Suprapubic skin (tissue), 4 donors: ENCODE results near the gene AK3. TPM values are rescaled to one million over a fixed set of nuclear protein-coding genes. Genes with fewer than 3 reads are reported as not detected.

Source experiments
- DNase-seq, 2 donors: peaks; one replicate each; pipeline ENCODE4 v3.0.0-alpha.2; 2019; ENCODE audit warnings: low spot score in 2 of 2
- H3K27ac ChIP-seq: fragments of 200-600 bp; sonication (generic); one replicate; pipeline ENCODE4 v1.5.1; 2019
- H3K27me3 ChIP-seq: fragments of 200-600 bp; sonication (generic); one replicate; pipeline ENCODE4 v1.5.1; 2019
- H3K36me3 ChIP-seq: fragments of 200-600 bp; sonication (generic); one replicate; pipeline ENCODE4 v1.5.1; 2019
- H3K4me1 ChIP-seq: fragments of 200-600 bp; sonication (generic); one replicate; pipeline ENCODE4 v1.5.1; 2019
- H3K4me3 ChIP-seq: fragments of 200-600 bp; sonication (generic); one replicate; pipeline ENCODE4 v1.5.1; 2019; ENCODE audit warnings: mild to moderate bottlenecking
- H3K9me3 ChIP-seq: fragments of 200-600 bp; sonication (generic); one replicate; pipeline ENCODE4 v1.5.1; 2019
- CTCF ChIP-seq, 2 donors: fragments of 200-600 bp in 1 of 2; fragments of 450-650 bp in 1 of 2; sonication (generic) in 1 of 2; IDR thresholded peaks; one replicate each; pipeline ENCODE4 v1.5.1; 2016 to 2019; ENCODE audit warnings: antibody characterized with exemption in 2 of 2, mild to moderate bottlenecking in 1 of 2, moderate library complexity in 1 of 2
- EP300 ChIP-seq: sonication (generic); formaldehyde crosslinking; IDR thresholded peaks from one replicate; pipeline ENCODE4 v1.6.1; 2017; ENCODE audit warnings: antibody characterized with exemption
- POLR2A ChIP-seq, 2 donors: fragments of 450-650 bp; IDR thresholded peaks; one replicate each; pipeline ENCODE4 v1.6.1; 2017; ENCODE audit warnings: antibody characterized with exemption in 2 of 2, mild to moderate bottlenecking in 2 of 2, moderate library complexity in 2 of 2
- POLR2AphosphoS5 ChIP-seq, 3 donors: sonication (generic); formaldehyde crosslinking; IDR thresholded peaks; one replicate each; pipeline ENCODE4 v1.6.1; 2017; ENCODE audit warnings: antibody characterized with exemption in 3 of 3
- WGBS: methylation state at CpG from one replicate; pipeline ENCODE4 v1.1.5; 2018; 5-methylcytosine and 5-hydroxymethylcytosine counted together
- total RNA-seq, 4 donors: library from RNA; depleted of rRNA; stranded (reverse); fragments of >200 nt; gene quantifications; one replicate each; pipeline ENCODE4 v1.1.0, GENCODE V29; 2016

The AK3 gene
- total RNA-seq, 4 donors from 2014 or later, result 69.7 to 96.4 (median 78.6) TPM

- DNase-seq, result no peak
- Histone ChIP-seq H3K36me3 (no peaks in the 10 kb centered on the region), H3K27ac (no peak overlapping the region)
These were observed 66.2 kb downstream of the AK3 start for GRCh38 chr9:4674783-4675182.

GRCh38 chr9:4671737-4672136 is 69.3 kb downstream of the AK3 start:
- no peak for DNase-seq
- Histone ChIP-seq H3K4me1 (peaks cover 8% of the 10 kb centered on the region), H3K4me3 (no peak overlapping the region), H3K27me3 (no peaks in the 10 kb centered on the region), H3K27ac (no peak overlapping the region), H3K36me3 (no peaks in the 10 kb centered on the region), H3K9me3 (no peaks in the 10 kb centered on the region)
- WGBS, result 100% methylated on average over 1 of the region's 1 CpG
- no peak for TF ChIP-seq POLR2A (IDR thresholded peaks at IDR 0.05)

More at GRCh38 chr9:4674783-4675182, 66.2 kb downstream of the AK3 start:
- Histone ChIP-seq H3K9me3 (no peaks in the 10 kb centered on the region), H3K4me1 (peaks cover 12% of the 10 kb centered on the region), H3K27me3 (no peaks in the 10 kb centered on the region), H3K4me3 (no peak overlapping the region)
- no peak for TF ChIP-seq POLR2A (IDR thresholded peaks at IDR 0.05)
- TF ChIP-seq CTCF (IDR thresholded peaks at IDR 0.05), result no peak
- TF ChIP-seq POLR2AphosphoS5 (IDR thresholded peaks at IDR 0.05), result no peak
- no peak for TF ChIP-seq EP300

GRCh38 chr9:4670591-4670990 is 70.4 kb downstream of the AK3 start:
- no peak for TF ChIP-seq CTCF (IDR thresholded peaks at IDR 0.05)
- no peak for TF ChIP-seq POLR2AphosphoS5 (IDR thresholded peaks at IDR 0.05)
- TF ChIP-seq POLR2A (IDR thresholded peaks at IDR 0.05), result no peak
- TF ChIP-seq EP300, result no peak

GRCh38 chr9:4669890-4670289 is 71.1 kb downstream of the AK3 start:
- no peak overlapping the region for H3K27ac ChIP-seq

More at GRCh38 chr9:4670591-4670990, 70.4 kb downstream of the AK3 start:
- Histone ChIP-seq H3K36me3 (no peaks in the 10 kb centered on the region), H3K27ac (no peak overlapping the region), H3K4me1 (peaks cover 18% of the 10 kb centered on the region), H3K9me3 (no peaks in the 10 kb centered on the region), H3K4me3 (no peak overlapping the region), H3K27me3 (no peaks in the 10 kb centered on the region)
- 79% methylated on average over 3 of the region's 3 CpGs for WGBS
- no peak for DNase-seq

GRCh38 chr9:4668604-4669003 is 72.4 kb downstream of the AK3 start:
- Histone ChIP-seq H3K27me3 (no peaks in the 10 kb centered on the region), H3K4me1 (peaks cover 33% of the 10 kb centered on the region), H3K36me3 (no peaks in the 10 kb centered on the region), H3K27ac (no peak overlapping the region), H3K4me3 (no peak overlapping the region), H3K9me3 (no peaks in the 10 kb centered on the region)
- no peak for DNase-seq
- TF ChIP-seq POLR2AphosphoS5 (IDR thresholded peaks at IDR 0.05) (no peak), CTCF (IDR thresholded peaks at IDR 0.05) (no peak), EP300 (no peak)
- WGBS, result 85% methylated on average over 2 of the region's 2 CpGs

More at GRCh38 chr9:4669890-4670289, 71.1 kb downstream of the AK3 start:
- no peak overlapping the region for H3K4me3 ChIP-seq
- DNase-seq, result no peak
- peaks cover 20% of the 10 kb centered on the region for H3K4me1 ChIP-seq
- H3K36me3 ChIP-seq, result no peaks in the 10 kb centered on the region
- TF ChIP-seq EP300, result no peak
- no peak for TF ChIP-seq CTCF (IDR thresholded peaks at IDR 0.05)
- TF ChIP-seq POLR2A (IDR thresholded peaks at IDR 0.05), result no peak
- no peak for TF ChIP-seq POLR2AphosphoS5 (IDR thresholded peaks at IDR 0.05)
- H3K27me3 ChIP-seq, result no peaks in the 10 kb centered on the region
- H3K9me3 ChIP-seq, result no peaks in the 10 kb centered on the region

GRCh38 chr9:4667681-4668080 is 73.3 kb downstream of the AK3 start:
- DNase-seq, result no peak
- TF ChIP-seq CTCF (IDR thresholded peaks at IDR 0.05), result no peak
- no peak for TF ChIP-seq POLR2AphosphoS5 (IDR thresholded peaks at IDR 0.05)
- TF ChIP-seq EP300, result no peak
- TF ChIP-seq POLR2A (IDR thresholded peaks at IDR 0.05), result no peak
- no peak overlapping the region for H3K27ac ChIP-seq
- peaks cover 42% of the 10 kb centered on the region for H3K4me1 ChIP-seq
- WGBS, result 95% methylated on average over 1 of the region's 1 CpG
- no peaks in the 10 kb centered on the region for H3K27me3 ChIP-seq
- H3K9me3 ChIP-seq, result no peaks in the 10 kb centered on the region
- H3K4me3 ChIP-seq, result no peak overlapping the region
- H3K36me3 ChIP-seq, result no peaks in the 10 kb centered on the region
